Esophagus muscularis mucosa (tissue), 3 donors: Measurements from ENCODE around the gene BRD3.

Experiments used
- CTCF ChIP-seq, 3 experiments: fragments of 200-600 bp in 2 of 3; fragments of 450-650 bp in 1 of 3; sonication (generic) in 2 of 3; IDR thresholded peaks; one replicate each; pipeline ENCODE4 v1.5.1; 2017 to 2019; ENCODE audit warnings: antibody characterized with exemption in 3 of 3, mild to moderate bottlenecking in 2 of 3, moderate library complexity in 1 of 3
- POLR2AphosphoS5 ChIP-seq, 2 donors: sonication (generic); formaldehyde crosslinking; IDR thresholded peaks; one replicate each; pipeline ENCODE4 v1.6.1; 2017; ENCODE audit warnings: antibody characterized with exemption in 2 of 2

- TF ChIP-seq CTCF (IDR thresholded peaks at IDR 0.05) (no peak), POLR2AphosphoS5 (IDR thresholded peaks at IDR 0.05) (no peak)
These were observed 32.5 kb downstream of the BRD3 start for GRCh38 chr9:134035041-134036039.
